Astrocyte (in vitro differentiated cells and primary cell): Measurements from ENCODE around the gene CAPN3. TPM values are rescaled to one million over a fixed set of nuclear protein-coding genes. Genes with fewer than 3 reads are reported as not detected.

Experiments
- DNase-seq: peaks from one replicate; pipeline ENCODE4 v3.0.0-alpha.2; 2010; ENCODE audit warnings: low read depth
- FAIRE-seq: peaks from 2 replicates; lab custom pipeline; 2011; peaks lifted over from hg19 to GRCh38; lab: Jason Lieb, UNC
- H2AFZ ChIP-seq: 2 replicates; pipeline ENCODE4 v1.6.0; 2012; ENCODE audit warnings: low read depth, low read length, inconsistent platforms
- H3K27ac ChIP-seq: 2 replicates; pipeline ENCODE4 v1.5.1; 2011; ENCODE audit warnings: low read depth, low read length, inconsistent platforms
- H3K27me3 ChIP-seq: 2 replicates; pipeline ENCODE4 v1.6.0; 2011; ENCODE audit warnings: low read length, inconsistent platforms; ENCODE audit not compliant: insufficient read depth
- H3K36me3 ChIP-seq: 2 replicates; pipeline ENCODE4 v1.5.1; 2011; ENCODE audit warnings: low read length, inconsistent platforms; ENCODE audit not compliant: insufficient read depth
- H3K4me1 ChIP-seq: 2 replicates; pipeline ENCODE4 v1.5.1; 2011; ENCODE audit warnings: low read length, inconsistent platforms; ENCODE audit not compliant: insufficient read depth
- H3K4me2 ChIP-seq: 2 replicates; pipeline ENCODE4 v1.6.0; 2012; ENCODE audit warnings: low read length, inconsistent platforms
- H3K4me3 ChIP-seq: 2 replicates; pipeline ENCODE4 v1.5.1; 2011; ENCODE audit warnings: low read depth, mild to moderate bottlenecking, low read length, inconsistent platforms; ENCODE audit not compliant: insufficient read depth
- H3K79me2 ChIP-seq: 2 replicates; pipeline ENCODE4 v1.6.0; 2012; ENCODE audit warnings: mild to moderate bottlenecking, low read length, inconsistent platforms; ENCODE audit not compliant: insufficient read depth
- H3K9ac ChIP-seq: 2 replicates; pipeline ENCODE4 v1.6.0; 2012; ENCODE audit warnings: mild to moderate bottlenecking, low read length, inconsistent platforms
- H3K9me3 ChIP-seq: 2 replicates; pipeline ENCODE4 v1.5.1; 2012; ENCODE audit warnings: low read depth, mild to moderate bottlenecking, low read length, inconsistent platforms; ENCODE audit not compliant: insufficient read depth
- H4K20me1 ChIP-seq: 2 replicates; pipeline ENCODE4 v1.6.0; 2012; ENCODE audit warnings: low read length, inconsistent platforms; ENCODE audit not compliant: insufficient read depth
- H3K27ac Mint-ChIP-seq: one replicate; pipeline ENCODE4 v1.8.0; 2021; ENCODE audit warnings: mild to moderate bottlenecking, mixed read lengths; ENCODE audit not compliant: unreplicated experiment
- H3K27me3 Mint-ChIP-seq: one replicate; pipeline ENCODE4 v1.8.0; 2021; ENCODE audit warnings: low read depth, mixed read lengths; ENCODE audit not compliant: unreplicated experiment
- H3K36me3 Mint-ChIP-seq: one replicate; pipeline ENCODE4 v1.8.0; 2021; ENCODE audit warnings: low read depth, mixed read lengths; ENCODE audit not compliant: unreplicated experiment
- H3K4me1 Mint-ChIP-seq: one replicate; pipeline ENCODE4 v1.8.0; 2021; ENCODE audit warnings: low read depth, mixed read lengths; ENCODE audit not compliant: unreplicated experiment
- H3K4me3 Mint-ChIP-seq: one replicate; pipeline ENCODE4 v1.8.0; 2021; ENCODE audit warnings: mild to moderate bottlenecking, moderate library complexity, mixed read lengths; ENCODE audit not compliant: unreplicated experiment
- H3K9me3 Mint-ChIP-seq: one replicate; pipeline ENCODE4 v1.8.0; 2021; ENCODE audit warnings: mild to moderate bottlenecking, mixed read lengths; ENCODE audit not compliant: unreplicated experiment
- CTCF ChIP-seq: IDR thresholded peaks from 2 replicates; pipeline ENCODE4 v1.5.1; 2011; ENCODE audit warnings: low read depth, mild to moderate bottlenecking, inconsistent platforms, low read length, moderate library complexity; ENCODE audit not compliant: insufficient read depth
- EZH2 ChIP-seq: IDR thresholded peaks from 2 replicates; pipeline ENCODE4 v1.6.1; 2012; ENCODE audit warnings: mild to moderate bottlenecking, low read length, inconsistent platforms; ENCODE audit not compliant: insufficient read depth
- total RNA-seq: library from RNA; stranded (reverse); gene quantifications from 2 replicates; pipeline ENCODE4 v1.2.1, GENCODE V29; 2021

CAPN3 gene
- total RNA-seq, 1 donor from 2014 or later, result 0.57 TPM

GRCh38 chr15:42401544-42402454 lies 42.5 kb downstream of the CAPN3 start:
- no peak for TF ChIP-seq EZH2
- TF ChIP-seq CTCF, result no peak
- Histone ChIP-seq H3K4me2 (no peak overlapping the region), H3K4me3 (no peak overlapping the region), H3K79me2 (no peaks in the 10 kb centered on the region), H2AFZ (no peak overlapping the region), H3K36me3 (no peaks in the 10 kb centered on the region), H3K4me1 (peaks cover 3% of the 10 kb centered on the region), H3K9ac (no peak overlapping the region), H3K27me3 (no peaks in the 10 kb centered on the region), H3K9me3 (no peaks in the 10 kb centered on the region), H3K27ac (no peak overlapping the region), H4K20me1 (no peaks in the 10 kb centered on the region)
- FAIRE-seq (no peak), DNase-seq (no peak)
- Mint-ChIP-seq H3K27me3 (no peaks in the 10 kb centered on the region), H3K9me3 (no peaks in the 10 kb centered on the region), H3K27ac (no peak overlapping the region), H3K4me1 (no peaks in the 10 kb centered on the region), H3K36me3 (peaks cover 2% of the 10 kb centered on the region), H3K4me3 (no peak overlapping the region)

GRCh38 chr15:42402455-42403205 lies 43.3 kb downstream of the CAPN3 start:
- TF ChIP-seq CTCF (no peak), EZH2 (no peak)
- no peaks in the 10 kb centered on the region for H3K36me3 ChIP-seq
- no peak overlapping the region for H3K27ac Mint-ChIP-seq
- H3K27me3 ChIP-seq, result no peaks in the 10 kb centered on the region
- no peak overlapping the region for H3K9ac ChIP-seq
- H4K20me1 ChIP-seq, result no peaks in the 10 kb centered on the region
- peaks cover 2% of the 10 kb centered on the region for H3K36me3 Mint-ChIP-seq
- no peaks in the 10 kb centered on the region for H3K4me1 Mint-ChIP-seq
- no peaks in the 10 kb centered on the region for H3K9me3 Mint-ChIP-seq
- no peak overlapping the region for H3K4me2 ChIP-seq
- no peaks in the 10 kb centered on the region for H3K9me3 ChIP-seq
- H3K27ac ChIP-seq, result no peak overlapping the region
- no peak overlapping the region for H2AFZ ChIP-seq
- no peaks in the 10 kb centered on the region for H3K79me2 ChIP-seq
- no peak overlapping the region for H3K4me3 ChIP-seq
- DNase-seq (no peak), FAIRE-seq (no peak)
- no peak overlapping the region for H3K4me3 Mint-ChIP-seq
- peaks cover 3% of the 10 kb centered on the region for H3K4me1 ChIP-seq
- H3K27me3 Mint-ChIP-seq, result no peaks in the 10 kb centered on the region
